ENCODE measurements around the gene INO80D. TPM values are rescaled to one million over a fixed set of nuclear protein-coding genes. Genes with fewer than 3 reads are reported as not detected.

The INO80D gene
- total RNA-seq, 4 donors from 2014 or later = 11.3 to 16.9 (median 14.6) TPM

DNA sequence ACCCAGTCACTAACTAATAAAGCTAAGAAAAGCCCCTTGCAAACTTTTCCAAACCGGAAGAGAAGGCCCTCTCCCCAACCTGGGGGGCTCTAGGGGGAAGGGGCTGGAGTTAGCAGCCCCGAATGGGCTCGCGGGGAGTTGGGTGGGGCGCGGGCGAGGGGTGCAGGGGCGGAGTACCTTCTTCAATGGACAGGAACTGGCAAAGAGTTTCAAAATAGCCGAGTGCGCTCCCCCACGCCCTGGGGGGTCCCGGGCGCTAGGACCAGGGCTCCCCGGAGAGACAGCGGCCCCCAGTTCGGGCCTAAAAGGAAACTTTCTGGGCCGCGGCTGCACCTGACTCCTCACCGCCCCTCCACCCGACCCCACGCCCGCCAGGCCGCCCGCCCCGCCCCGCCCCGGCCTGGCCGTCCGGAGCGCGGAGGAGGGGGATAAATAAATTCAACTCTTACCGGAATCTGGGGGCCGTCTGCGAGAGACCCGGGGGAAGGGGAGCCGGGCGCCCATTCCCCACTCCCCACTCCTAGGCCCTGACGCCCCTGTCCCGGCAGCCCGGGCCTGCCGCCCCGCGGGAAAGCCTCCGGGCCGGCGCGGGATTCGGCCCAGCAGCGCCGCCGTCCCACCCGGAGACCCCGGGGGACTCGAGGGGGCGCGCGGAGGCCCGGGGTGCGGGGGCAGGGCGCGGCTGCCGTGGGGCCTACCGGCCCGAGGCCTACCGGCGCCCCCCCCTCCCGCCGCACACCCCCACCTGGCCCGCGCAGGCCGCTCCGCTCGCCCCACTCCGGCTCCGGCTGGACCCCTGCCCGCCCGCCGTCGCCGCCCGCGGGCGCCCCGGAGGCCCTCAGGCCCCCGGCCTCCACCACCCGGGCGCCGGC lies 868 bp downstream of the INO80D start:
- Histone ChIP-seq H3K4me1 (peaks cover 11 to 22% of the 10 kb centered on the region in 2 donors), H3K27ac (peak overlapping the region; percentile 94 to 99 (median 97)), H3K4me3 (peak overlapping the region; percentile 79 to 91 (median 90)), H3K36me3 (peaks cover 0 to under 1% of the 10 kb centered on the region in 2 donors), H3K9me3 (no peaks in the 10 kb centered on the region), H3K27me3 (no peaks in the 10 kb centered on the region)
- intact Hi-C loops (cut with DNase I; ENCODE audit: low total_unique reads) (no loop called here), in situ Hi-C loops (cut with MboI; ENCODE audit: low sequenced_read_pairs in 4 of 4) (loop anchor here in 1 of 4 donors (10.0 kb wide), 1 partner anchor 70 kb away; the partner anchor contains the start of genes EEF1B2 and NDUFS1)
- peak; percentile 5 to 23 for DNase-seq
- peak; percentile 57 to 66 for ATAC-seq
- TF ChIP-seq, protein P1, sequence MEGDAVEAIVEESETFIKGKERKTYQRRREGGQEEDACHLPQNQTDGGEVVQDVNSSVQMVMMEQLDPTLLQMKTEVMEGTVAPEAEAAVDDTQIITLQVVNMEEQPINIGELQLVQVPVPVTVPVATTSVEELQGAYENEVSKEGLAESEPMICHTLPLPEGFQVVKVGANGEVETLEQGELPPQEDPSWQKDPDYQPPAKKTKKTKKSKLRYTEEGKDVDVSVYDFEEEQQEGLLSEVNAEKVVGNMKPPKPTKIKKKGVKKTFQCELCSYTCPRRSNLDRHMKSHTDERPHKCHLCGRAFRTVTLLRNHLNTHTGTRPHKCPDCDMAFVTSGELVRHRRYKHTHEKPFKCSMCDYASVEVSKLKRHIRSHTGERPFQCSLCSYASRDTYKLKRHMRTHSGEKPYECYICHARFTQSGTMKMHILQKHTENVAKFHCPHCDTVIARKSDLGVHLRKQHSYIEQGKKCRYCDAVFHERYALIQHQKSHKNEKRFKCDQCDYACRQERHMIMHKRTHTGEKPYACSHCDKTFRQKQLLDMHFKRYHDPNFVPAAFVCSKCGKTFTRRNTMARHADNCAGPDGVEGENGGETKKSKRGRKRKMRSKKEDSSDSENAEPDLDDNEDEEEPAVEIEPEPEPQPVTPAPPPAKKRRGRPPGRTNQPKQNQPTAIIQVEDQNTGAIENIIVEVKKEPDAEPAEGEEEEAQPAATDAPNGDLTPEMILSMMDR (IDR thresholded peaks at IDR 0.05 in 4 of 5, conservative IDR thresholded peaks at IDR 0.05 in 1 of 5) = no peak
- no peak for TF ChIP-seq POLR2A (IDR thresholded peaks at IDR 0.05)

DNA sequence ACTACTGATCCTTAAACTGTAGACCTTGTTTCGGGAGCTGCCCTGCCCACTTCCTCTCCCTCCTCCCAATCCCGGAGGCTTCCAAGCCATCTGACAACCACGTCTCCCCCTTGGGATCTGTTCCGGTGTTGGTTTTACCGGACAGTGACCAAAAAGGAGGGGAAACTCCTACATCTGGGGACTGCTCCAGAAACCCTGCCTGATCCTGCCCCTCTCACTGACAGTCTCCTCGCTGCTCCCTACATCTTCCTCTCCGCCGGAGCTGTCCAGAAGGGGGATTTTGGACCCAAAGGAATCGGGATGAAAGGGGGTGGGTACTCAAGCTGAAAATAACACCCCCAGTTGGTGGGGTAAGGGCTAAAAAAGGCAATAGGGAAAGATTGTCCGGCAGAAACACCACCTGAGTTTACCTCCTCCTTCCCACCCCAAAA lies 1.5 kb downstream of the INO80D start:
- H3K27me3 ChIP-seq = no peaks in the 10 kb centered on the region
- H3K27ac ChIP-seq = peak overlapping the region; percentile 94 to 99 (median 97)
- ATAC-seq = peak; percentile 59 to 64
- no peaks in the 10 kb centered on the region for H3K9me3 ChIP-seq
- intact Hi-C loops (cut with DNase I; ENCODE audit: low total_unique reads) = no loop called here
- H3K36me3 ChIP-seq = no peaks in the 10 kb centered on the region
- H3K4me3 ChIP-seq = peak overlapping the region; percentile 79 to 91 (median 90)
- TF ChIP-seq POLR2A (IDR thresholded peaks at IDR 0.05) = peak; percentile 65 to 75
- TF ChIP-seq, protein P1 (IDR thresholded peaks at IDR 0.05 in 4 of 5, conservative IDR thresholded peaks at IDR 0.05 in 1 of 5) = no peak
- peaks cover 11 to 24% of the 10 kb centered on the region in 2 donors for H3K4me1 ChIP-seq
- in situ Hi-C loops (cut with MboI; ENCODE audit: low sequenced_read_pairs in 4 of 4) = loop anchor here in 1 of 4 donors (10.0 kb wide), 1 partner anchor 70 kb away; the partner anchor contains the start of genes EEF1B2 and NDUFS1
- DNase-seq = peak; percentile 69 to 74

DNA sequence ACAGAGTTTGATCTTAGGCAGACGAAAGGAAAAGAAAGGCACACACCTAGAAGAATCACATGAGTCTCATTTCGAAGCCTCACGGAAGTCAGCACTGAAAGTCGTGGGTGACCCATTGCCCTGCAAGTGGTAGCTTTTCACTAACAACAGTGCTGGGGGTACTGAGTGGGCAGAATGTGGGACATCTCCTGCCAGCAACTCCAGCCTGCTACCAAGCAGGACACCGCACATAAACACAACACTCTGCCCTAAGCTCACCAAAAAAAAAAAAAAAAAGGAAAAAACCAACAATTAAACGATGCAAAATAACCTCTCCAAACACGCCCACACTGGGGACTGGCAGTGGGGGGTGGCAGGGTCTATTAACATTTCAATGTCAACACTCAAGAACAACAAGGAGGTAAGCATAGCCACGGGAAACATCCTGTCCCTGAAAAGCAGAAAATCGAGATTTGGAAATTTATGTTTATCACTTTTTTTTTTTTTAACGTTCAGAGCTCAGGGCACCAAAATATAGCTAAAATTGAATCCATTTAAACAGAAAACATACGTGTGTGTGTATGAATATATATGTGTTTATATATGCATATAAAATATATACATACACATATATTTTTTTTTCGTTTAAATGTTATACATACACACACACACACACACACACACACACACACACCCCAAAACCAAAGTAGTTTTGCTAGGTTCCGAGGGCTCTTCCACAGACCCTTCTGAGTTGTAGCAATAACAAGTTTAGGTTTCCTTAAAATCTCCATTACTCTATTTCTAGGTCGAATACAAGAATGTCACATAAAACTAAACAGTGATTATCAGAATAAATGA lies 2.2 kb downstream of the INO80D start:
- H3K9me3 ChIP-seq = no peaks in the 10 kb centered on the region
- DNase-seq = no peak
- no peaks in the 10 kb centered on the region for H3K27me3 ChIP-seq
- H3K36me3 ChIP-seq = no peaks in the 10 kb centered on the region
- in situ Hi-C loops (cut with MboI; ENCODE audit: low sequenced_read_pairs in 4 of 4) (loop anchor here in 1 of 4 donors (10.0 kb wide), 1 partner anchor 71 kb away; the partner anchor contains the start of genes EEF1B2 and NDUFS1), intact Hi-C loops (cut with DNase I; ENCODE audit: low total_unique reads) (no loop called here)
- peak overlapping the region; percentile 79 to 91 (median 90) for H3K4me3 ChIP-seq
- no peak for TF ChIP-seq POLR2A (IDR thresholded peaks at IDR 0.05)
- TF ChIP-seq, protein P1 (IDR thresholded peaks at IDR 0.05 in 4 of 5, conservative IDR thresholded peaks at IDR 0.05 in 1 of 5) = no peak
- peaks cover 11 to 24% of the 10 kb centered on the region in 2 donors for H3K4me1 ChIP-seq
- H3K27ac ChIP-seq = peak overlapping the region; percentile 94 to 99 (median 97)
- ATAC-seq = peak in 1 of 2 donors; percentile 1

DNA sequence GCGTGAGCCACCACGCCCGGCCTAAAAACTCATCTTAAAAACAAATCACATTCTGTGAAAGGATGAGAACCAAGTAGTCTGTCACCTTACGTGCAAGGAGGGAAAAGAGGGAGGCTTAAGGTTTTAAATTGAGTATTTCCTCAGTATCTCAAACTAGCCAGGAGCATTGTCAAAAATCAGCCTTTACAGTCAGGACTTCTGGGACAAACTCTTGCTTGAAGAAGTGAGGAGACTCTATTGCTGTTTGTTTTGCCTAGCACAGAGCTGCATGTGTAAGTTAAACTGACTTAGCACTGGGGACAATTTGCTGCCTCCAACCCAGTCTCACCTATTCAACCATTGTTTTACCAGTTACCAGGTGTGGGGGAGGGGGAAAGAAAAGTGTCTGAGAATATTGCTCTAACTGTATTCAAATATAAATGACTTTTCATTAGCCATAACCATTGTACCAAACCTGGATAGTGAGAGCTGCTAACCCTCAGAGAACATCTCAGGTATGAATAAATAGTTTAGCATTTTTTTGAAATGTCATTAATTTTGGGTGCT lies 3.6 kb downstream of the INO80D start:
- no peak overlapping the region for H3K4me3 ChIP-seq
- ATAC-seq = no peak
- in situ Hi-C loops (cut with MboI; ENCODE audit: low sequenced_read_pairs in 4 of 4) = loop anchor here in 1 of 4 donors (10.0 kb wide), 1 partner anchor 72 kb away; the partner anchor contains the start of genes EEF1B2 and NDUFS1

More for the DNA sequence above, 3.6 kb downstream of the INO80D start:
- Histone ChIP-seq H3K36me3 (no peaks in the 10 kb centered on the region), H3K27ac (peak overlapping the region in 1 of 4 donors; percentile 99), H3K27me3 (no peaks in the 10 kb centered on the region), H3K9me3 (no peaks in the 10 kb centered on the region), H3K4me1 (peaks cover 16 to 19% of the 10 kb centered on the region in 2 donors)
- no peak for DNase-seq
- TF ChIP-seq, protein P1 (IDR thresholded peaks at IDR 0.05 in 4 of 5, conservative IDR thresholded peaks at IDR 0.05 in 1 of 5) = no peak
- no peak for TF ChIP-seq POLR2A (IDR thresholded peaks at IDR 0.05)
- intact Hi-C loops (cut with DNase I; ENCODE audit: low total_unique reads) = no loop called here
